ENCODE measurements around the gene RPP40.
"Not testable (repeated sequence)": the region's sequence is repeated elsewhere in the genome, so short reads cannot be mapped to it uniquely, and the experiment has no call there.

The RPP40 gene

GRCh38 chr6:5030596-5031136 lies 26.8 kb upstream of the RPP40 start:
- TF ChIP-seq ZNF274 (IDR thresholded peaks at IDR 0.05; ENCODE audit: low read depth, low read length), result no peak
- no peak overlapping the region for H3K4me3 ChIP-seq (ENCODE audit: low read length)

GRCh38 chr6:5029609-5030008 lies 25.8 kb upstream of the RPP40 start:
- no peak for TF ChIP-seq ZNF274 (IDR thresholded peaks at IDR 0.05; ENCODE audit: low read depth, low read length)
- H3K4me3 ChIP-seq (ENCODE audit: low read length), result no peak overlapping the region

GRCh38 chr6:5028921-5029320 lies 25.1 kb upstream of the RPP40 start:
- H3K4me3 ChIP-seq (ENCODE audit: low read length), result no peak overlapping the region
- no peak for TF ChIP-seq ZNF274 (IDR thresholded peaks at IDR 0.05; ENCODE audit: low read depth, low read length)

GRCh38 chr6:5028301-5028700 lies 24.5 kb upstream of the RPP40 start:
- no peak for TF ChIP-seq ZNF274 (IDR thresholded peaks at IDR 0.05; ENCODE audit: low read depth, low read length)
- no peak overlapping the region for H3K4me3 ChIP-seq (ENCODE audit: low read length)

- no peak for TF ChIP-seq ZNF274 (IDR thresholded peaks at IDR 0.05; ENCODE audit: low read depth, low read length)
- H3K4me3 ChIP-seq (ENCODE audit: low read length), result peak overlapping the region; percentile 2; the same call in 1 of the 2 replicates
Observed at GRCh38 chr6:5025911-5026819, 22.3 kb upstream of the RPP40 start.

GRCh38 chr6:5023923-5024322 lies 20.1 kb upstream of the RPP40 start:
- no peak for TF ChIP-seq ZNF274 (IDR thresholded peaks at IDR 0.05; ENCODE audit: low read depth, low read length)
- H3K4me3 ChIP-seq (ENCODE audit: low read length), result no peak overlapping the region

- TF ChIP-seq ZNF274 (IDR thresholded peaks at IDR 0.05; ENCODE audit: low read depth, low read length), result no peak
- no peak overlapping the region for H3K4me3 ChIP-seq (ENCODE audit: low read length)
Observed at GRCh38 chr6:5020142-5020541, 16.3 kb upstream of the RPP40 start.

- H3K4me3 ChIP-seq (ENCODE audit: low read length), result no peak overlapping the region
- TF ChIP-seq ZNF274 (IDR thresholded peaks at IDR 0.05; ENCODE audit: low read depth, low read length), result no peak
Observed at GRCh38 chr6:5014072-5014561, 10.3 kb upstream of the RPP40 start.

GRCh38 chr6:5012519-5012918 lies 8.7 kb upstream of the RPP40 start:
- no peak for TF ChIP-seq ZNF274 (IDR thresholded peaks at IDR 0.05; ENCODE audit: low read depth, low read length)
- H3K4me3 ChIP-seq (ENCODE audit: low read length), result no peak overlapping the region

- TF ChIP-seq ZNF274 (IDR thresholded peaks at IDR 0.05; ENCODE audit: low read depth, low read length), result no peak
Observed at GRCh38 chr6:5011346-5011745, 7.5 kb upstream of the RPP40 start.

GRCh38 chr6:5007531-5007930 lies 3.7 kb upstream of the RPP40 start:
- no peak overlapping the region for H3K4me3 ChIP-seq (ENCODE audit: low read length)
- TF ChIP-seq ZNF274 (IDR thresholded peaks at IDR 0.05; ENCODE audit: low read depth, low read length), result no peak

More at GRCh38 chr6:5011346-5011745, 7.5 kb upstream of the RPP40 start:
- no peak overlapping the region for H3K4me3 ChIP-seq (ENCODE audit: low read length)

GRCh38 chr6:5006222-5006621 lies 2.4 kb upstream of the RPP40 start:
- H3K4me3 ChIP-seq (ENCODE audit: low read length), result no peak overlapping the region
- no peak for TF ChIP-seq ZNF274 (IDR thresholded peaks at IDR 0.05; ENCODE audit: low read depth, low read length)

GRCh38 chr6:5005038-5005433 lies 1.2 kb upstream of the RPP40 start:
- not testable (repeated sequence) for H3K4me3 ChIP-seq (ENCODE audit: low read length)

GRCh38 chr6:5004373-5005037 lies 668 bp upstream of the RPP40 start:
- no peak for TF ChIP-seq ZNF274 (IDR thresholded peaks at IDR 0.05; ENCODE audit: low read depth, low read length)
- peak overlapping the region; percentile 92 for H3K4me3 ChIP-seq (ENCODE audit: low read length)

GRCh38 chr6:4999586-4999985 lies 4.3 kb downstream of the RPP40 start:
- no peak overlapping the region for H3K4me3 ChIP-seq (ENCODE audit: low read length)
- no peak for TF ChIP-seq ZNF274 (IDR thresholded peaks at IDR 0.05; ENCODE audit: low read depth, low read length)

All from GM08714 (cell line).